HepG2 (cell line): ENCODE results near the gene B4GALT5. TPM values are rescaled to one million over a fixed set of nuclear protein-coding genes. Genes with fewer than 3 reads are reported as not detected.

Experiments used
- CENPBD1 ChIP-seq: sonication (generic); formaldehyde crosslinking; IDR thresholded peaks from 2 replicates; pipeline ENCODE4 v1.8.0; 2022; ENCODE audit warnings: missing genetic modification reagents, low read depth, mild to moderate bottlenecking, borderline replicate concordance
- FOXP1 ChIP-seq, 2 experiments: fragments of 450-650 bp in 1 of 2; IDR thresholded peaks; 2 replicates each; pipeline ENCODE4 v1.6.1; 2017 to 2018; ENCODE audit warnings: antibody characterized with exemption in 1 of 2
- JUND ChIP-seq: sonication (generic); formaldehyde crosslinking; IDR thresholded peaks from 2 replicates; pipeline ENCODE4 v1.8.0; 2022; ENCODE audit warnings: mild to moderate bottlenecking, missing genetic modification reagents
- KDM2A ChIP-seq: sonication (generic); formaldehyde crosslinking; IDR thresholded peaks from 2 replicates; pipeline ENCODE4 v1.4.0; 2020; ENCODE audit warnings: low read depth, missing genetic modification reagents, borderline replicate concordance
- PCBP2 ChIP-seq: fragments of 200-400 bp; formaldehyde crosslinking; optimal IDR thresholded peaks from 2 replicates; pipeline ENCODE3; 2018; ENCODE audit warnings: low read length, low read depth; ENCODE audit not compliant: poor library complexity, severe bottlenecking
- RBAK ChIP-seq: sonication (generic); formaldehyde crosslinking; IDR thresholded peaks from 2 replicates; pipeline ENCODE4 v1.5.1; 2020; ENCODE audit warnings: mild to moderate bottlenecking, missing genetic modification reagents
- RFX1 ChIP-seq: fragments of 450-650 bp; IDR thresholded peaks from 2 replicates; pipeline ENCODE4 v1.6.1; 2017
- SIX1 ChIP-seq: sonication (generic); formaldehyde crosslinking; IDR thresholded peaks from 2 replicates; pipeline ENCODE4 v1.4.0; 2020; ENCODE audit warnings: missing genetic modification reagents, borderline replicate concordance
- SP5 ChIP-seq: IDR thresholded peaks from 2 replicates; pipeline ENCODE4 v1.6.1; 2016; ENCODE audit warnings: low read depth, borderline replicate concordance
- TCF7 ChIP-seq: sonication (generic); IDR thresholded peaks from 2 replicates; pipeline ENCODE4 v1.6.1; 2016; ENCODE audit warnings: antibody characterized with exemption, low read depth
- TSC22D2 ChIP-seq: sonication (generic); formaldehyde crosslinking; IDR thresholded peaks from 2 replicates; pipeline ENCODE4 v1.5.1; 2020; ENCODE audit warnings: missing genetic modification reagents, mild to moderate bottlenecking, borderline replicate concordance
- ZFP1 ChIP-seq: IDR thresholded peaks from 2 replicates; pipeline ENCODE4 v1.6.1; 2016
- ZFP41 ChIP-seq: sonication (generic); formaldehyde crosslinking; IDR thresholded peaks from 2 replicates; pipeline ENCODE4 v1.4.0; 2020; ENCODE audit warnings: mild to moderate bottlenecking, missing genetic modification reagents, borderline replicate concordance
- ZNF142 ChIP-seq: sonication (generic); formaldehyde crosslinking; IDR thresholded peaks from 2 replicates; pipeline ENCODE4 v1.4.0; 2020; ENCODE audit warnings: missing genetic modification reagents
- ZNF639 ChIP-seq: conservative IDR thresholded peaks from 2 replicates; pipeline ENCODE4 v1.6.1; 2018; ENCODE audit warnings: missing genetic modification reagents
- ZNF652 ChIP-seq: IDR thresholded peaks from 2 replicates; pipeline ENCODE4 v1.6.1; 2016; ENCODE audit warnings: low read depth, borderline replicate concordance
- polyA plus RNA-seq, 8 experiments: library from polyadenylated mRNA; depleted of rRNA in 3 of 8; stranded (reverse) in 7 of 8; unstranded in 1 of 8; fragments of >200 nt; fragmentation: Illumina TruSeq in 4 of 8; extraction: Trizol in 4 of 8; gene quantifications; 2 replicates each; pipeline versions ENCODE4 v1.2.1 to v1.2.3, GENCODE V29; 2011 to 2016; ENCODE audit warnings: low read depth in 4 of 8, missing spikeins in 1 of 8, mixed read lengths in 1 of 8; ENCODE audit not compliant: insufficient read depth in 1 of 8
- total RNA-seq, 5 experiments: library from RNA; depleted of rRNA; stranded (reverse); fragments of >200 nt; fragmentation: Illumina TruSeq; extraction: Trizol; gene quantifications; 2 replicates each; pipeline ENCODE4 v1.2.3, GENCODE V29; 2016; ENCODE audit warnings: low read depth in 1 of 5
- TF ChIP-seq, protein P1 (sequence below): IDR thresholded peaks from 2 replicates; pipeline ENCODE4 v1.6.1; 2012; ENCODE audit warnings: low read depth, low read length, improper control_type of control experiment
- TF ChIP-seq, protein P2 (sequence below): IDR thresholded peaks from 2 replicates; pipeline ENCODE4 v1.6.1; 2018; ENCODE audit warnings: missing genetic modification reagents, mild to moderate bottlenecking, missing compliant biosample characterization

The B4GALT5 gene
- total and polyA plus RNA-seq, 2 of the 13 experiments (the other 11 are each of a cell fraction or from before 2014, with no cell fraction given), result 27.3 to 30.9 TPM

DNA sequence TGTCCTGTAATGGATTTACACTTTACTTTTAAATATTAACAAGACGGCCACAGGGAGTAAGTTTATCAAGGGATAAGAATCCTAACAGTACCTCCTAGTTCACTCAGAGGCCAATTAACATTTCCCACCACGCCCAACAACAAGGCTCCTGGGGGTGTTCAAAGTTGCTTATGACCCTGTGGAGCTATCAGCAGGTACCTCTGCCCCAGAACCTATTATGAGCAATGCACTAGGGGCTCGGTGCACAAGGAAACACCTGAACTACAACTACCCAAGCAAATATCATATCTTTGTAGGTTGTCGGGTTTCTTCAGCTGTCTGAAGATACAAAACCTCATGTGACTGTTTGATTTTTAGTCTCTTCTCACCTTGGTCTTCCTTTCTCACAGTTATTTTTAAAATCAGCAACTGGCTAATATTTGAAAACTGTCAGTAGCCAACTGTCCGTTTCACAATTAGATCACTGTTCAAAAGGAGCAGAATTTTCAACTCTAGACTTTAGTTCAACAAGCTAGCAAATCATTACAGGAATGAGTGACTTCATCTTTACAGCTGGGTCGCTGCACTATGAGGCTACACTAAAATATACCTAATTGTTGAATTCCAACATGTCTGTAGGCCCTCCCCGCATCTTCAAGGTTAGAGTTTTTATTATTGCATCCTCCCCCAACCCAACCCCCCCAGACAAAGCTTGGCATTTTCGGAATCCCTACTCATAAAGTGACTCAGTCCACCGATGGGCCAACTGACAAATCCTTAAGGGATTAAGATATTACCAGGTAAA lies 38.1 kb downstream of the B4GALT5 start (continued):
- TF ChIP-seq, protein P1, sequence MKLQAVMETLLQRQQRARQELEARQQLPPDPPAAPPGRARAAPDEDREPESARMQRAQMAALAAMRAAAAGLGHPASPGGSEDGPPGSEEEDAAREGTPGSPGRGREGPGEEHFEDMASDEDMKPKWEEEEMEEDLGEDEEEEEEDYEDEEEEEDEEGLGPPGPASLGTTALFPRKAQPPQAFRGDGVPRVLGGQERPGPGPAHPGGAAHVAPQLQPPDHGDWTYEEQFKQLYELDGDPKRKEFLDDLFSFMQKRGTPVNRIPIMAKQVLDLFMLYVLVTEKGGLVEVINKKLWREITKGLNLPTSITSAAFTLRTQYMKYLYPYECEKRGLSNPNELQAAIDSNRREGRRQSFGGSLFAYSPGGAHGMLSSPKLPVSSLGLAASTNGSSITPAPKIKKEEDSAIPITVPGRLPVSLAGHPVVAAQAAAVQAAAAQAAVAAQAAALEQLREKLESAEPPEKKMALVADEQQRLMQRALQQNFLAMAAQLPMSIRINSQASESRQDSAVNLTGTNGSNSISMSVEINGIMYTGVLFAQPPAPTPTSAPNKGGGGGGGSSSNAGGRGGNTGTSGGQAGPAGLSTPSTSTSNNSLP, result peak; percentile 80
- no peak for TF ChIP-seq FOXP1 (IDR thresholded peaks at IDR 0.05)
- TF ChIP-seq FOXP1 (CRISPR knock-in tag; IDR thresholded peaks at IDR 0.05), result peak; percentile 46; the same call in 1 of the 2 replicates
- 0 out of 2 replicates have a peak, but pooled peaks have one; percentile 56 for TF ChIP-seq ZNF142 (CRISPR knock-in tag)
- no peak for TF ChIP-seq RBAK (CRISPR knock-in tag)
- TF ChIP-seq PCBP2, result no peak
- TF ChIP-seq, protein P2, sequence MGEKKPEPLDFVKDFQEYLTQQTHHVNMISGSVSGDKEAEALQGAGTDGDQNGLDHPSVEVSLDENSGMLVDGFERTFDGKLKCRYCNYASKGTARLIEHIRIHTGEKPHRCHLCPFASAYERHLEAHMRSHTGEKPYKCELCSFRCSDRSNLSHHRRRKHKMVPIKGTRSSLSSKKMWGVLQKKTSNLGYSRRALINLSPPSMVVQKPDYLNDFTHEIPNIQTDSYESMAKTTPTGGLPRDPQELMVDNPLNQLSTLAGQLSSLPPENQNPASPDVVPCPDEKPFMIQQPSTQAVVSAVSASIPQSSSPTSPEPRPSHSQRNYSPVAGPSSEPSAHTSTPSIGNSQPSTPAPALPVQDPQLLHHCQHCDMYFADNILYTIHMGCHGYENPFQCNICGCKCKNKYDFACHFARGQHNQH (CRISPR knock-in tag), result peak; percentile 35; the same call in 1 of the 2 replicates
- TF ChIP-seq ZNF652 (CRISPR knock-in tag), result peak; percentile 28; the same call in 1 of the 2 replicates
- TF ChIP-seq ZFP1 (CRISPR knock-in tag), result no peak
- TF ChIP-seq TCF7, result peak; percentile 50
- TF ChIP-seq TSC22D2, result peak; percentile 61; the same call in 1 of the 2 replicates
- no peak for TF ChIP-seq ZFP41
- TF ChIP-seq KDM2A (CRISPR knock-in tag), result no peak
- TF ChIP-seq SIX1, result peak; percentile 40; the same call in 1 of the 2 replicates
- no peak for TF ChIP-seq CENPBD1
- TF ChIP-seq JUND (CRISPR knock-in tag), result no peak
- 0 out of 2 replicates have a peak, but pooled peaks have one; percentile 33 for TF ChIP-seq SP5
- no peak for TF ChIP-seq RFX1
- 0 out of 2 replicates have a peak, but pooled peaks have one; percentile 46 for TF ChIP-seq ZNF639 (CRISPR knock-in tag)
